K562 (cell line): ENCODE measurements around the gene ZNF473. TPM values are rescaled to one million over a fixed set of nuclear protein-coding genes. Genes with fewer than 3 reads are reported as not detected.

Experiments used
- ATAC-seq: fragments of 200-7000 bp; cut with Tn5 transposase; 3 replicates; pipeline ENCODE4 v1.9.1; 2020; ENCODE audit warnings: moderate library complexity
- BruUV-seq: library from RNA; stranded (reverse); fragments of 400-500 nt; replicated peaks from 2 replicates; lab custom pipeline; 2021; lab: Mats Ljungman, UMichigan
- CTCF ChIA-PET: fragments of 300-600 bp; formaldehyde crosslinking; extraction: SDS; loops from one replicate; lab custom pipeline; 2021; ENCODE audit warnings: low intra/inter-chr PET ratio; lab: Yijun Ruan, JAX
- POLR2A ChIA-PET: fragments of 300-600, 350-650 bp; sonication (Branson Sonifier 250); formaldehyde crosslinking; extraction: SDS; loops from one replicate; lab custom pipeline; 2021; ENCODE audit warnings: antibody characterized with exemption, inconsistent platforms; lab: Yijun Ruan, JAX
- DNase-seq, 4 experiments: peaks; one replicate each; pipeline versions ENCODE4 v3.0.0 to v3.0.0-alpha.2; 2011 to 2018; ENCODE audit warnings: low spot score in 3 of 4, mixed read lengths in 3 of 4; ENCODE audit errors: extremely low read depth in 1 of 4
- FAIRE-seq: peaks from 2 replicates; lab custom pipeline; 2011; peaks lifted over from hg19 to GRCh38; lab: Jason Lieb, UNC
- H2AFZ ChIP-seq: 2 replicates; pipeline ENCODE4 v1.6.0; 2011; ENCODE audit warnings: low read depth, low read length, control low read depth, inconsistent platforms
- H3K27ac ChIP-seq: fragments of 200-600 bp; 3 replicates; pipeline ENCODE4 v1.8.0; 2011; ENCODE audit warnings: low read depth, mild to moderate bottlenecking, control low read depth, inconsistent platforms, low read length, moderate library complexity, mixed read lengths; ENCODE audit errors: extremely low read depth
- H3K27me3 ChIP-seq, 2 experiments: fragments of 300-600 bp in 1 of 2; 2 replicates in 1 of 2; 3 replicates in 1 of 2; pipeline versions ENCODE4 v1.6.0 to v1.8.0; 2011; ENCODE audit warnings: inconsistent platforms in 2 of 2, low read length in 2 of 2, mild to moderate bottlenecking in 1 of 2, mixed read lengths in 1 of 2, moderate library complexity in 1 of 2; ENCODE audit not compliant: control insufficient read depth in 2 of 2, insufficient read depth in 2 of 2
- H3K36me3 ChIP-seq: fragments of 300-600 bp; 3 replicates; pipeline ENCODE4 v1.8.0; 2011; ENCODE audit warnings: mild to moderate bottlenecking, low read length, inconsistent platforms; ENCODE audit not compliant: control insufficient read depth, insufficient read depth
- H3K4me1 ChIP-seq, 2 experiments: fragments of 200-600 bp in 1 of 2; replicated peaks in 1 of 2; 2 replicates in 1 of 2; 3 replicates in 1 of 2; pipeline versions ENCODE4 v1.5.1 to v1.8.0; 2011; ENCODE audit warnings: inconsistent platforms in 2 of 2, low read length in 2 of 2, mild to moderate bottlenecking in 1 of 2, mixed read lengths in 1 of 2, moderate library complexity in 1 of 2; ENCODE audit not compliant: control insufficient read depth in 2 of 2, insufficient read depth in 2 of 2
- H3K4me2 ChIP-seq: 2 replicates; pipeline ENCODE4 v1.6.1; 2011; ENCODE audit warnings: low read length, control low read depth, inconsistent platforms, mixed read lengths; ENCODE audit not compliant: insufficient read depth
- H3K4me3 ChIP-seq: fragments of 200-600 bp; sonication (generic), shearing (Covaris generic); 2 replicates; pipeline ENCODE4 v1.5.1; 2016; ENCODE audit warnings: control low read depth, inconsistent platforms
- H3K79me2 ChIP-seq: fragments of 200-600 bp; 3 replicates; pipeline ENCODE4 v1.8.0; 2011; ENCODE audit warnings: low read length, inconsistent platforms; ENCODE audit not compliant: control insufficient read depth, insufficient read depth
- H3K9ac ChIP-seq, 2 experiments: 2 replicates each; pipeline versions ENCODE4 v1.6.0 to v1.6.1; 2011; ENCODE audit warnings: low read depth in 2 of 2, low read length in 2 of 2, control low read depth in 1 of 2, inconsistent platforms in 1 of 2, mild to moderate bottlenecking in 1 of 2, mixed read lengths in 1 of 2; ENCODE audit not compliant: insufficient read depth in 1 of 2
- H3K9me1 ChIP-seq: one replicate; pipeline ENCODE4 v1.6.0; 2011; ENCODE audit warnings: inconsistent platforms, mild to moderate bottlenecking, low read length, moderate library complexity; ENCODE audit not compliant: control insufficient read depth, insufficient read depth
- H3K9me3 ChIP-seq: replicated peaks from 2 replicates; pipeline ENCODE4 v1.5.1; 2011; ENCODE audit warnings: low read depth, low read length, inconsistent platforms; ENCODE audit not compliant: control insufficient read depth, insufficient read depth
- H4K20me1 ChIP-seq: replicated peaks from 2 replicates; pipeline ENCODE4 v1.6.1; 2011; ENCODE audit warnings: low read length, inconsistent platforms, mixed read lengths; ENCODE audit not compliant: control insufficient read depth, insufficient read depth
- CCAR2 ChIP-seq: fragments of 200-400 bp; formaldehyde crosslinking; IDR thresholded peaks from 2 replicates; pipeline ENCODE4 v1.6.1; 2017; ENCODE audit warnings: mild to moderate bottlenecking, low read depth, low read length
- FOXP1 ChIP-seq: sonication (generic); formaldehyde crosslinking; IDR thresholded peaks from 2 replicates; pipeline ENCODE4 v1.8.0; 2022; ENCODE audit warnings: mild to moderate bottlenecking, missing genetic modification reagents
- MCM7 ChIP-seq, 2 experiments: fragments of 450-650 bp; IDR thresholded peaks; 2 replicates each; pipeline ENCODE4 v1.6.1; 2016 to 2018
- MITF ChIP-seq: IDR thresholded peaks from 2 replicates; pipeline ENCODE4 v1.6.1; 2014; ENCODE audit warnings: antibody characterized with exemption
- MXI1 ChIP-seq: IDR thresholded peaks from 2 replicates; pipeline ENCODE4 v1.6.1; 2011; ENCODE audit warnings: low read depth, mild to moderate bottlenecking, improper control_type of control experiment, low read length
- SIN3A ChIP-seq, 2 experiments: fragments of 150-350 bp in 1 of 2; IDR thresholded peaks; 2 replicates each; pipeline ENCODE4 v1.6.1; 2011 to 2016; ENCODE audit warnings: borderline replicate concordance in 2 of 2, low read depth in 2 of 2, low read length in 2 of 2, mild to moderate bottlenecking in 2 of 2, moderate library complexity in 2 of 2; ENCODE audit not compliant: control insufficient read depth in 1 of 2
- ZNF277 ChIP-seq: fragments of 250-450 bp; sonication (Bioruptor Pico); IDR thresholded peaks from 2 replicates; pipeline ENCODE4 v1.8.0; 2022; ENCODE audit warnings: inconsistent platforms, mild to moderate bottlenecking, moderate library complexity, borderline replicate concordance
- ZNF324 ChIP-seq: fragments of 250-450 bp; sonication (Bioruptor Pico); IDR thresholded peaks from 2 replicates; pipeline ENCODE4 v1.4.0; 2020; ENCODE audit warnings: mild to moderate bottlenecking
- WGBS: fragments of 100-300 bp; shearing (Covaris generic); methylation state at CpG from one replicate; pipeline ENCODE4 v1.1.6; 2016; ENCODE audit warnings: low coverage, mixed read lengths; ENCODE audit not compliant: insufficient coverage; ENCODE audit errors: missing lambda C conversion rate; 5-methylcytosine and 5-hydroxymethylcytosine counted together
- in situ Hi-C: fragments of 300-500 bp; cut with MboI; formaldehyde crosslinking; loops from 4 replicates; pipeline ENCODE4 v1.15.0; 2018; ENCODE audit warnings: inconsistent platforms, mixed read lengths
- intact Hi-C: fragments of 100-400 bp; cut with micrococcal nuclease; formaldehyde crosslinking; loops from 2 replicates; pipeline ENCODE4 v1.14.2; 2022
- polyA plus RNA-seq, 8 experiments: library from polyadenylated mRNA; depleted of rRNA in 4 of 8; stranded (reverse) in 5 of 8; unstranded in 3 of 8; fragments of >200 nt; fragmentation: Nextera tagmentation in 2 of 8; fragmentation: Illumina TruSeq in 1 of 8; extraction: Ambion mirVana in 2 of 8; extraction: Trizol in 1 of 8; gene quantifications; 2 replicates each; pipeline versions ENCODE4 v1.2.1 to v1.2.3, GENCODE V29; 2011 to 2014; ENCODE audit warnings: inconsistent platforms in 1 of 8, missing spikeins in 1 of 8
- total RNA-seq, 7 experiments: library from RNA; depleted of rRNA in 6 of 7; stranded (reverse); fragments of >200 nt in 6 of 7; fragmentation: Illumina TruSeq in 2 of 7; extraction: Trizol in 2 of 7; gene quantifications; 2 replicates each; pipeline versions ENCODE4 v1.2.1 to v1.2.3, GENCODE V29; 2011 to 2021; ENCODE audit warnings: low replicate concordance in 1 of 7

Gene ZNF473
- total and polyA plus RNA-seq, 9 of the 15 experiments (the other 6 are each of a cell fraction or from before 2014, with no cell fraction given) = 8.2 to 34.0 (median 28.5) TPM

DNA sequence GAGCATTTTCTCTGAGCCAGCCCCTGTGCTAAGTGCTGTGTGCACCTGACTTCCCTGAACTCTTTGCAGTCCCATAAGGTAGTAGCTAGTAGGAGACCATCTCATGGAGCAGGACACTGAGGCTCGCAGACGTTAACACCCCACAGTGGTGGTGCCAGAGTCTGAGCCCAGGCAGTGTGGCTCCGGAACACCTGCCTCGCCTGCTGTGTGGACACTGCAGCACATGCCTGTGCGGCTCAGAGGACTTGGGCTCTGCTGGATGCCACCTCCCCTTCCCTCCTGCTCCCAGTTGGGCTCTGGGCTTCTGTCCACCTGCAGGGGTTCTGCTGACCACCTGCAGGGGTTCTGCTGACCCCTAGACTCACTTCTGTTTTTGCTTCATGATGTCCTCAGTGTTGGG is 37.8 kb upstream of the ZNF473 start:
- Histone ChIP-seq H3K4me1 (peaks cover 0 to 8% of the 10 kb centered on the region in 2 experiments; a peak in 3 of 5 replicates), H3K27me3 (no peaks in the 10 kb centered on the region), H3K9me1 (peaks cover 3% of the 10 kb centered on the region)
- POLR2A ChIA-PET = interaction anchor here (1.1 kb wide), 1 partner anchor 10 kb away, joined by 3 read pairs; no protein-coding TSS in a partner anchor
- no peak for FAIRE-seq
- CTCF ChIA-PET = no interaction called here
- in situ Hi-C loops = no loop called here
- TF ChIP-seq ZNF277 (CRISPR knock-in tag) (no peak), MCM7 (IDR thresholded peaks at IDR 0.05) (no peak), MITF (no peak), ZNF324 (CRISPR knock-in tag) (no peak), CCAR2 (no peak), SIN3A (IDR thresholded peaks at IDR 0.05; ENCODE audit: borderline replicate concordance in 2 of 2, control insufficient read depth in 1 of 2, low read depth in 2 of 2, low read length in 2 of 2) (no peak), FOXP1 (CRISPR knock-in tag) (no peak), MXI1 (no peak)
- TF ChIP-seq, all 486 proteins: peak for 0
- DNase-seq = no peak
- no TSS peak for BruUV-seq
- H3K9ac ChIP-seq = no peak overlapping the region
- intact Hi-C loops = no loop called here
- H3K9me3 ChIP-seq = no peaks in the 10 kb centered on the region
- H3K4me3 ChIP-seq = no peak overlapping the region
- WGBS = 80% methylated on average over 5 of the region's 5 CpGs
- H4K20me1 ChIP-seq = peaks cover 26% of the 10 kb centered on the region
- H3K27ac ChIP-seq = no peak overlapping the region
- H3K36me3 ChIP-seq = peaks cover 34% of the 10 kb centered on the region; the same call in 2 of the 3 replicates
- no peaks in the 10 kb centered on the region for H3K79me2 ChIP-seq
- H3K4me2 ChIP-seq = no peak overlapping the region
- ATAC-seq = no peak
- H2AFZ ChIP-seq = no peak overlapping the region
